SK-N-SH treated with all-trans-retinoic acid at 6 μM for 48 hours (cell line): ENCODE measurements around the gene COPS9.

Experiments used
- ATAC-seq: fragments of 200-7000 bp; cut with Tn5 transposase; 3 replicates; pipeline ENCODE4 v1.9.1; 2020; ENCODE audit warnings: mild to moderate bottlenecking, moderate library complexity
- ARNTL ChIP-seq: fragments of 450-650 bp; formaldehyde crosslinking; IDR thresholded peaks from 2 replicates; pipeline ENCODE4 v1.5.0; 2020; ENCODE audit warnings: low read depth, mild to moderate bottlenecking, moderate library complexity, borderline replicate concordance
- BACH2 ChIP-seq: fragments of 250-450 bp; sonication (Bioruptor Pico); IDR thresholded peaks from 2 replicates; pipeline ENCODE4 v1.9.0; 2021; ENCODE audit warnings: mild to moderate bottlenecking, borderline replicate concordance
- CSDC2 ChIP-seq: fragments of 250-450 bp; sonication (Bioruptor Pico); IDR thresholded peaks from 2 replicates; pipeline ENCODE4 v1.5.0; 2020; ENCODE audit warnings: mild to moderate bottlenecking, moderate library complexity
- ESRRG ChIP-seq: fragments of 250-450 bp; sonication (Bioruptor Pico); IDR thresholded peaks from 2 replicates; pipeline ENCODE4 v1.6.1; 2021; ENCODE audit warnings: mild to moderate bottlenecking
- GLIS3 ChIP-seq: fragments of 250-450 bp; sonication (Bioruptor Pico); IDR thresholded peaks from 2 replicates; pipeline ENCODE4 v1.5.0; 2020; ENCODE audit warnings: mild to moderate bottlenecking, moderate library complexity
- OSR1 ChIP-seq: fragments of 250-450 bp; sonication (Bioruptor Pico); IDR thresholded peaks from 2 replicates; pipeline ENCODE4 v1.8.0; 2022; ENCODE audit warnings: moderate library complexity, mild to moderate bottlenecking, inconsistent platforms
- PPARA ChIP-seq: fragments of 250-450 bp; sonication (Bioruptor Pico); IDR thresholded peaks from 2 replicates; pipeline ENCODE4 v1.5.0; 2020; ENCODE audit warnings: mild to moderate bottlenecking, borderline replicate concordance
- RARB ChIP-seq: fragments of 250-450 bp; sonication (Bioruptor Pico); IDR thresholded peaks from 2 replicates; pipeline ENCODE4 v1.8.0; 2021; ENCODE audit warnings: mild to moderate bottlenecking, moderate library complexity
- SNAI2 ChIP-seq: fragments of 250-450 bp; sonication (Bioruptor Pico); IDR thresholded peaks from 2 replicates; pipeline ENCODE4 v1.5.0; 2020; ENCODE audit warnings: mild to moderate bottlenecking, moderate library complexity
- TCF4 ChIP-seq: fragments of 250-450 bp; sonication (Bioruptor Pico); IDR thresholded peaks from 2 replicates; pipeline ENCODE4 v1.8.0; 2021; ENCODE audit warnings: mild to moderate bottlenecking, moderate library complexity, borderline replicate concordance
- TOX ChIP-seq: fragments of 250-450 bp; sonication (Bioruptor Pico); IDR thresholded peaks from 2 replicates; pipeline ENCODE4 v1.8.0; 2021; ENCODE audit warnings: mild to moderate bottlenecking, moderate library complexity, borderline replicate concordance
- ZC3H10 ChIP-seq: fragments of 250-450 bp; sonication (Bioruptor Pico); IDR thresholded peaks from 2 replicates; pipeline ENCODE4 v1.5.1; 2021; ENCODE audit warnings: mild to moderate bottlenecking, moderate library complexity
- ZFP3 ChIP-seq: fragments of 250-450 bp; sonication (Bioruptor Pico); IDR thresholded peaks from 2 replicates; pipeline ENCODE4 v1.5.0; 2020; ENCODE audit warnings: mild to moderate bottlenecking, moderate library complexity
- ZFP30 ChIP-seq: fragments of 450-650 bp; formaldehyde crosslinking; IDR thresholded peaks from 2 replicates; pipeline ENCODE4 v1.5.0; 2022; ENCODE audit warnings: mild to moderate bottlenecking, moderate library complexity
- ZNF565 ChIP-seq: fragments of 450-650 bp; formaldehyde crosslinking; conservative IDR thresholded peaks from 2 replicates; pipeline ENCODE4 v1.5.0; 2020; ENCODE audit warnings: low read depth, mild to moderate bottlenecking, moderate library complexity
- ZNF70 ChIP-seq: fragments of 450-650 bp; formaldehyde crosslinking; IDR thresholded peaks from 2 replicates; pipeline ENCODE4 v1.5.0; 2020; ENCODE audit warnings: mild to moderate bottlenecking, moderate library complexity
- TF ChIP-seq, protein P1 (sequence below): fragments of 250-450 bp; sonication (Bioruptor Pico); IDR thresholded peaks from 2 replicates; pipeline ENCODE4 v1.5.0; 2020; ENCODE audit warnings: mild to moderate bottlenecking, moderate library complexity
- TF ChIP-seq, protein P2 (sequence below): fragments of 250-450 bp; sonication (Bioruptor Pico); IDR thresholded peaks from 2 replicates; pipeline ENCODE4 v1.8.0; 2020; ENCODE audit warnings: mild to moderate bottlenecking, moderate library complexity, borderline replicate concordance
- TF ChIP-seq, protein P3 (sequence below): fragments of 250-450 bp; sonication (Bioruptor Pico); IDR thresholded peaks from 2 replicates; pipeline ENCODE4 v1.8.0; 2021; ENCODE audit warnings: low read depth, mild to moderate bottlenecking, moderate library complexity, borderline replicate concordance
- TF ChIP-seq, protein P4 (sequence below): fragments of 250-450 bp; sonication (Bioruptor Pico); IDR thresholded peaks from 2 replicates; pipeline ENCODE4 v1.5.1; 2020; ENCODE audit warnings: low read depth, mild to moderate bottlenecking, moderate library complexity
- TF ChIP-seq, protein P5 (sequence below): fragments of 250-450 bp; sonication (Bioruptor Pico); IDR thresholded peaks from 2 replicates; pipeline ENCODE4 v1.5.1; 2021; ENCODE audit warnings: mild to moderate bottlenecking, moderate library complexity

Gene COPS9

DNA sequence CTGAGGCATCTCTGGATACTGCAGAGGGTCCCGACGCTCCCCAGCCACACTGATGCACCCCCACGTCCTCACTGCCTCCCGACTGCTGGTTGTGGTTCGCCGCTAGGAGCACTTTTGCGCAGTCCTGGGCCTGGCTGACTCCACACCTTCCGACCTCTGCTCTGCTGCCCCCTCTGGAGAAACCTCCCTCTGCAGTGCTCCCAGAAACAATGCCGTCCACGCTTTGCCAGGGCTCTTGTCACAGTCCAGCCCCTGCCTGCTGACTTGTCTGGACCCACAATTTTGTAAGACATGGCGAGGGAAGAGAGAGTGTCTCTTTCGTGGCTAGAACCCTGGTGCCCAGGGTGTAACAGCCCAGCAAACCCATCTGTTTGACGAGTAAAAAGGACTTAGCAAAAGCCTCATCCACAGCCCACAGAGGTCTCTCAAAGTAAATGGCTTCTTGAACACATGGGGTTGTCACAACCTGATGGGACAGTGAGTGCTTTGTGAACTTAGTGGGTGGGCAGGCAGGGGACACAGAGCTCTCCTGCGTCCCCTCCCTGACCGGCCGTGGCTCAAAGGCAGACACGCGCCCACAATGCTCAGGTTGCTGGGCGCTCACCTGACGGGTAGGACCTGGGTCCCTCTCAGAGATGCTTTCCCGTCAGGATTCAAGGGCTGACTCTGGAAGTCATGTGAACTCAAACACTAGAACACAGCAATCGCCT, 4.0 kb downstream of the COPS9 start:
- ATAC-seq = no peak
- TF ChIP-seq RARB (CRISPR knock-in tag) = no peak
- TF ChIP-seq ZNF565 (CRISPR knock-in tag) = no peak
- no peak for TF ChIP-seq SNAI2 (CRISPR knock-in tag)
- no peak for TF ChIP-seq ZFP30 (CRISPR knock-in tag)
- TF ChIP-seq ESRRG (CRISPR knock-in tag) = no peak
- no peak for TF ChIP-seq ZFP3 (CRISPR knock-in tag)
- TF ChIP-seq, protein P1, sequence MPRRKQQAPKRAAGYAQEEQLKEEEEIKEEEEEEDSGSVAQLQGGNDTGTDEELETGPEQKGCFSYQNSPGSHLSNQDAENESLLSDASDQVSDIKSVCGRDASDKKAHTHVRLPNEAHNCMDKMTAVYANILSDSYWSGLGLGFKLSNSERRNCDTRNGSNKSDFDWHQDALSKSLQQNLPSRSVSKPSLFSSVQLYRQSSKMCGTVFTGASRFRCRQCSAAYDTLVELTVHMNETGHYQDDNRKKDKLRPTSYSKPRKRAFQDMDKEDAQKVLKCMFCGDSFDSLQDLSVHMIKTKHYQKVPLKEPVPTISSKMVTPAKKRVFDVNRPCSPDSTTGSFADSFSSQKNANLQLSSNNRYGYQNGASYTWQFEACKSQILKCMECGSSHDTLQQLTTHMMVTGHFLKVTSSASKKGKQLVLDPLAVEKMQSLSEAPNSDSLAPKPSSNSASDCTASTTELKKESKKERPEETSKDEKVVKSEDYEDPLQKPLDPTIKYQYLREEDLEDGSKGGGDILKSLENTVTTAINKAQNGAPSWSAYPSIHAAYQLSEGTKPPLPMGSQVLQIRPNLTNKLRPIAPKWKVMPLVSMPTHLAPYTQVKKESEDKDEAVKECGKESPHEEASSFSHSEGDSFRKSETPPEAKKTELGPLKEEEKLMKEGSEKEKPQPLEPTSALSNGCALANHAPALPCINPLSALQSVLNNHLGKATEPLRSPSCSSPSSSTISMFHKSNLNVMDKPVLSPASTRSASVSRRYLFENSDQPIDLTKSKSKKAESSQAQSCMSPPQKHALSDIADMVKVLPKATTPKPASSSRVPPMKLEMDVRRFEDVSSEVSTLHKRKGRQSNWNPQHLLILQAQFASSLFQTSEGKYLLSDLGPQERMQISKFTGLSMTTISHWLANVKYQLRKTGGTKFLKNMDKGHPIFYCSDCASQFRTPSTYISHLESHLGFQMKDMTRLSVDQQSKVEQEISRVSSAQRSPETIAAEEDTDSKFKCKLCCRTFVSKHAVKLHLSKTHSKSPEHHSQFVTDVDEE (CRISPR knock-in tag) = no peak
- TF ChIP-seq ZNF70 = no peak
- TF ChIP-seq, protein P2, sequence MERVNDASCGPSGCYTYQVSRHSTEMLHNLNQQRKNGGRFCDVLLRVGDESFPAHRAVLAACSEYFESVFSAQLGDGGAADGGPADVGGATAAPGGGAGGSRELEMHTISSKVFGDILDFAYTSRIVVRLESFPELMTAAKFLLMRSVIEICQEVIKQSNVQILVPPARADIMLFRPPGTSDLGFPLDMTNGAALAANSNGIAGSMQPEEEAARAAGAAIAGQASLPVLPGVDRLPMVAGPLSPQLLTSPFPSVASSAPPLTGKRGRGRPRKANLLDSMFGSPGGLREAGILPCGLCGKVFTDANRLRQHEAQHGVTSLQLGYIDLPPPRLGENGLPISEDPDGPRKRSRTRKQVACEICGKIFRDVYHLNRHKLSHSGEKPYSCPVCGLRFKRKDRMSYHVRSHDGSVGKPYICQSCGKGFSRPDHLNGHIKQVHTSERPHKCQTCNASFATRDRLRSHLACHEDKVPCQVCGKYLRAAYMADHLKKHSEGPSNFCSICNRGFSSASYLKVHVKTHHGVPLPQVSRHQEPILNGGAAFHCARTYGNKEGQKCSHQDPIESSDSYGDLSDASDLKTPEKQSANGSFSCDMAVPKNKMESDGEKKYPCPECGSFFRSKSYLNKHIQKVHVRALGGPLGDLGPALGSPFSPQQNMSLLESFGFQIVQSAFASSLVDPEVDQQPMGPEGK (CRISPR knock-in tag) = no peak
- TF ChIP-seq, protein P3, sequence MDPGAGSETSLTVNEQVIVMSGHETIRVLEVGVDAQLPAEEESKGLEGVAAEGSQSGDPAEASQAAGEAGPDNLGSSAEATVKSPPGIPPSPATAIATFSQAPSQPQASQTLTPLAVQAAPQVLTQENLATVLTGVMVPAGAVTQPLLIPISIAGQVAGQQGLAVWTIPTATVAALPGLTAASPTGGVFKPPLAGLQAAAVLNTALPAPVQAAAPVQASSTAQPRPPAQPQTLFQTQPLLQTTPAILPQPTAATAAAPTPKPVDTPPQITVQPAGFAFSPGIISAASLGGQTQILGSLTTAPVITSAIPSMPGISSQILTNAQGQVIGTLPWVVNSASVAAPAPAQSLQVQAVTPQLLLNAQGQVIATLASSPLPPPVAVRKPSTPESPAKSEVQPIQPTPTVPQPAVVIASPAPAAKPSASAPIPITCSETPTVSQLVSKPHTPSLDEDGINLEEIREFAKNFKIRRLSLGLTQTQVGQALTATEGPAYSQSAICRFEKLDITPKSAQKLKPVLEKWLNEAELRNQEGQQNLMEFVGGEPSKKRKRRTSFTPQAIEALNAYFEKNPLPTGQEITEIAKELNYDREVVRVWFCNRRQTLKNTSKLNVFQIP (CRISPR knock-in tag) = no peak
- no peak for TF ChIP-seq GLIS3
- no peak for TF ChIP-seq TCF4 (CRISPR knock-in tag)
- TF ChIP-seq ZC3H10 (CRISPR knock-in tag) = no peak
- no peak for TF ChIP-seq PPARA (CRISPR knock-in tag)
- TF ChIP-seq, protein P4, sequence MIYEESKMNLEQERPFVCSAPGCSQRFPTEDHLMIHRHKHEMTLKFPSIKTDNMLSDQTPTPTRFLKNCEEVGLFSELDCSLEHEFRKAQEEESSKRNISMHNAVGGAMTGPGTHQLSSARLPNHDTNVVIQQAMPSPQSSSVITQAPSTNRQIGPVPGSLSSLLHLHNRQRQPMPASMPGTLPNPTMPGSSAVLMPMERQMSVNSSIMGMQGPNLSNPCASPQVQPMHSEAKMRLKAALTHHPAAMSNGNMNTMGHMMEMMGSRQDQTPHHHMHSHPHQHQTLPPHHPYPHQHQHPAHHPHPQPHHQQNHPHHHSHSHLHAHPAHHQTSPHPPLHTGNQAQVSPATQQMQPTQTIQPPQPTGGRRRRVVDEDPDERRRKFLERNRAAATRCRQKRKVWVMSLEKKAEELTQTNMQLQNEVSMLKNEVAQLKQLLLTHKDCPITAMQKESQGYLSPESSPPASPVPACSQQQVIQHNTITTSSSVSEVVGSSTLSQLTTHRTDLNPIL (CRISPR knock-in tag) = no peak
- TF ChIP-seq TOX (CRISPR knock-in tag) = no peak
- TF ChIP-seq OSR1 (CRISPR knock-in tag) = no peak
- TF ChIP-seq ARNTL (CRISPR knock-in tag) = no peak
- TF ChIP-seq, protein P5, sequence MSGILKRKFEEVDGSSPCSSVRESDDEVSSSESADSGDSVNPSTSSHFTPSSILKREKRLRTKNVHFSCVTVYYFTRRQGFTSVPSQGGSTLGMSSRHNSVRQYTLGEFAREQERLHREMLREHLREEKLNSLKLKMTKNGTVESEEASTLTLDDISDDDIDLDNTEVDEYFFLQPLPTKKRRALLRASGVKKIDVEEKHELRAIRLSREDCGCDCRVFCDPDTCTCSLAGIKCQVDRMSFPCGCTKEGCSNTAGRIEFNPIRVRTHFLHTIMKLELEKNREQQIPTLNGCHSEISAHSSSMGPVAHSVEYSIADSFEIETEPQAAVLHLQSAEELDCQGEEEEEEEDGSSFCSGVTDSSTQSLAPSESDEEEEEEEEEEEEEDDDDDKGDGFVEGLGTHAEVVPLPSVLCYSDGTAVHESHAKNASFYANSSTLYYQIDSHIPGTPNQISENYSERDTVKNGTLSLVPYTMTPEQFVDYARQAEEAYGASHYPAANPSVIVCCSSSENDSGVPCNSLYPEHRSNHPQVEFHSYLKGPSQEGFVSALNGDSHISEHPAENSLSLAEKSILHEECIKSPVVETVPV (CRISPR knock-in tag) = no peak

DNA sequence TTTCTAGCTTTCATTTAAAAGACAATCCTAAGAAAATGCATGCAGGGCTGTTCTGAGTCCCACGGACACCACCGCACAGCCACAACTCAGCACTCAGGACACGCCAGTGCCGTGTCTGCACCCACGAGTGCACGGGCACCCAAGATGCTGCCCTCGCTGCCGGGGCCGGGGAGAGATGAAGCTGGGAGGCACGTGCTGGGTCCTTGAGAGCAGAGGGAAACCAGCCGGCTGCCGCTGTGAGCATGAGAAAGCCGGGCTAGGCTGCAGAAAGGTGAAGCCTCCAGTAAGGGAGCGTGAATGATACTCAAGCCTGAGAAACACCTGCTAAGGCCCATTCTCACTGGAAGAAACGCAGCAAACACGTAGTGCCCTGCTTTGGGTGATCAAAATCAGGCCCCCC, 4.8 kb downstream of the COPS9 start:
- ATAC-seq = no peak
- TF ChIP-seq BACH2 (CRISPR knock-in tag) (no peak), TCF4 (CRISPR knock-in tag) (no peak), ZFP30 (CRISPR knock-in tag) (no peak), CSDC2 (CRISPR knock-in tag) (no peak), ZNF565 (CRISPR knock-in tag) (no peak), ZFP3 (CRISPR knock-in tag) (no peak), PPARA (CRISPR knock-in tag) (no peak), OSR1 (CRISPR knock-in tag) (no peak), TOX (CRISPR knock-in tag) (no peak), ARNTL (CRISPR knock-in tag) (no peak), ZNF70 (no peak), RARB (CRISPR knock-in tag) (no peak)
- TF ChIP-seq, protein P1 (CRISPR knock-in tag) = no peak
- TF ChIP-seq, protein P2 (CRISPR knock-in tag) = no peak
- TF ChIP-seq, protein P3 (CRISPR knock-in tag) = no peak
